Activated CD4-positive, alpha-beta T cell treated with anti-CD3 and anti-CD28 coated beads for 4 hours (primary cell): ENCODE measurements around the gene POLR2B.
"Not testable (repeated sequence)": the region's sequence is repeated elsewhere in the genome, so short reads cannot be mapped to it uniquely, and the experiment has no call there.

Source experiments
- DNase-seq, 2 donors: peaks; one replicate each; pipeline ENCODE4 v3.0.0-alpha.2; 2020

POLR2B gene

GRCh38 chr4:56978750-56979303 lies at the start of gene POLR2B:
Gene POLR2B, plus strand, starts transcription at chr4:56978896. Its CDS starts 90 bp downstream, at chr4:56978986.
- peak; percentile 84 to 86 for DNase-seq

- DNase-seq: no peak
These were observed 48.1 kb upstream of the POLR2B start for GRCh38 chr4:56930638-56931037.

- no peak for DNase-seq
These were observed 46.8 kb upstream of the POLR2B start for GRCh38 chr4:56931924-56932323.

GRCh38 chr4:56937262-56937661 lies 41.4 kb upstream of the POLR2B start:
- no peak for DNase-seq

- not testable (repeated sequence) for DNase-seq
These were observed 38.9 kb upstream of the POLR2B start for GRCh38 chr4:56939826-56940225.

GRCh38 chr4:56940403-56940802 lies 38.3 kb upstream of the POLR2B start:
- no peak for DNase-seq

- no peak for DNase-seq
These were observed 37.7 kb upstream of the POLR2B start for GRCh38 chr4:56940971-56941370.

GRCh38 chr4:56941403-56941802 lies 37.3 kb upstream of the POLR2B start:
- no peak for DNase-seq

GRCh38 chr4:56953680-56954520 lies 24.8 kb upstream of the POLR2B start:
- DNase-seq: no peak

- DNase-seq: no peak
These were observed 20.6 kb upstream of the POLR2B start for GRCh38 chr4:56958111-56958517.

GRCh38 chr4:56959100-56959499 lies 19.6 kb upstream of the POLR2B start:
- no peak for DNase-seq

- DNase-seq: no peak
These were observed 17.6 kb upstream of the POLR2B start for GRCh38 chr4:56961107-56961500.

GRCh38 chr4:56971383-56971782 lies 7.3 kb upstream of the POLR2B start:
- no peak for DNase-seq

- DNase-seq: no peak
These were observed 6.3 kb upstream of the POLR2B start for GRCh38 chr4:56972389-56972788.

GRCh38 chr4:56972809-56973208 lies 5.9 kb upstream of the POLR2B start:
- no peak for DNase-seq

GRCh38 chr4:56973336-56973735 lies 5.4 kb upstream of the POLR2B start:
- no peak for DNase-seq

GRCh38 chr4:56976283-56976836 lies 2.3 kb upstream of the POLR2B start:
- no peak for DNase-seq

- DNase-seq: peak; percentile 43 to 52
These were observed 1.8 kb upstream of the POLR2B start for GRCh38 chr4:56976837-56977320.

GRCh38 chr4:56977321-56978012 lies 1.2 kb upstream of the POLR2B start, which contains the start of gene NOA1:
Gene NOA1, minus strand, starts transcription at chr4:56977606. Its CDS starts 21 bp downstream, at chr4:56977585.
- DNase-seq: peak; percentile 93 to 99

GRCh38 chr4:56979421-56980072 lies 851 bp downstream of the POLR2B start:
- peak; percentile 16 to 35 for DNase-seq

GRCh38 chr4:56981795-56982201 lies 3.1 kb downstream of the POLR2B start:
- no peak for DNase-seq

GRCh38 chr4:56986192-56986591 lies 7.5 kb downstream of the POLR2B start:
- DNase-seq: no peak

- no peak for DNase-seq
These were observed 8.3 kb downstream of the POLR2B start for GRCh38 chr4:56986952-56987351.
